ENCODE measurements around the gene UNC5B. TPM values are rescaled to one million over a fixed set of nuclear protein-coding genes. Genes with fewer than 3 reads are reported as not detected.

Gene UNC5B
- total RNA-seq, 4 donors from 2014 or later = 3.3 to 7.0 (median 5.9) TPM

- no peaks in the 10 kb centered on the region for H3K27me3 ChIP-seq
- 84 to 91% methylated on average over 17 of the region's 17 CpGs for WGBS, 2 donors
- TF ChIP-seq, protein P1, sequence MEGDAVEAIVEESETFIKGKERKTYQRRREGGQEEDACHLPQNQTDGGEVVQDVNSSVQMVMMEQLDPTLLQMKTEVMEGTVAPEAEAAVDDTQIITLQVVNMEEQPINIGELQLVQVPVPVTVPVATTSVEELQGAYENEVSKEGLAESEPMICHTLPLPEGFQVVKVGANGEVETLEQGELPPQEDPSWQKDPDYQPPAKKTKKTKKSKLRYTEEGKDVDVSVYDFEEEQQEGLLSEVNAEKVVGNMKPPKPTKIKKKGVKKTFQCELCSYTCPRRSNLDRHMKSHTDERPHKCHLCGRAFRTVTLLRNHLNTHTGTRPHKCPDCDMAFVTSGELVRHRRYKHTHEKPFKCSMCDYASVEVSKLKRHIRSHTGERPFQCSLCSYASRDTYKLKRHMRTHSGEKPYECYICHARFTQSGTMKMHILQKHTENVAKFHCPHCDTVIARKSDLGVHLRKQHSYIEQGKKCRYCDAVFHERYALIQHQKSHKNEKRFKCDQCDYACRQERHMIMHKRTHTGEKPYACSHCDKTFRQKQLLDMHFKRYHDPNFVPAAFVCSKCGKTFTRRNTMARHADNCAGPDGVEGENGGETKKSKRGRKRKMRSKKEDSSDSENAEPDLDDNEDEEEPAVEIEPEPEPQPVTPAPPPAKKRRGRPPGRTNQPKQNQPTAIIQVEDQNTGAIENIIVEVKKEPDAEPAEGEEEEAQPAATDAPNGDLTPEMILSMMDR (IDR thresholded peaks at IDR 0.05) = no peak
- no peak for TF ChIP-seq POLR2A (IDR thresholded peaks at IDR 0.05)
- TF ChIP-seq EP300 (IDR thresholded peaks at IDR 0.05) = no peak
- H3K4me1 ChIP-seq = no peaks in the 10 kb centered on the region
- no peak for DNase-seq (ENCODE audit: low spot score in 2 of 2)
- H3K27ac ChIP-seq = no peak overlapping the region
- H3K4me3 ChIP-seq = no peak overlapping the region
- peaks cover 0 to 3% (median 0%) of the 10 kb centered on the region in 3 donors for H3K36me3 ChIP-seq
- no peaks in the 10 kb centered on the region for H3K9me3 ChIP-seq
Measured at GRCh38 chr10:71286521-71287294, 74.3 kb downstream of the UNC5B start.

- H3K4me1 ChIP-seq = no peaks in the 10 kb centered on the region
- no peak overlapping the region for H3K27ac ChIP-seq
- no peaks in the 10 kb centered on the region for H3K9me3 ChIP-seq
- H3K27me3 ChIP-seq = no peaks in the 10 kb centered on the region
- no peak for TF ChIP-seq POLR2A (IDR thresholded peaks at IDR 0.05)
- DNase-seq (ENCODE audit: low spot score in 2 of 2) = no peak
- peaks cover 0 to 3% (median 0%) of the 10 kb centered on the region in 3 donors for H3K36me3 ChIP-seq
- 84 to 86% methylated on average over 12 to 14 of the region's 14 CpGs for WGBS, 2 donors
- H3K4me3 ChIP-seq = no peak overlapping the region
Measured at GRCh38 chr10:71287456-71287855, 75.1 kb downstream of the UNC5B start.

GRCh38 chr10:71288461-71288860, 76.1 kb downstream of the UNC5B start:
- H3K36me3 ChIP-seq = peaks cover 0 to 3% (median 0%) of the 10 kb centered on the region in 3 donors
- no peak overlapping the region for H3K4me3 ChIP-seq
- WGBS, 2 donors = 84 to 88% methylated on average over 13 to 15 of the region's 15 CpGs
- DNase-seq (ENCODE audit: low spot score in 2 of 2) = no peak
- TF ChIP-seq, protein P1 (IDR thresholded peaks at IDR 0.05) = no peak
- TF ChIP-seq POLR2A (IDR thresholded peaks at IDR 0.05) (no peak), EP300 (IDR thresholded peaks at IDR 0.05) (no peak)
- H3K4me1 ChIP-seq = peaks cover 0 to 6% (median 0%) of the 10 kb centered on the region in 4 donors
- H3K27me3 ChIP-seq = no peaks in the 10 kb centered on the region
- H3K27ac ChIP-seq = no peak overlapping the region
- no peaks in the 10 kb centered on the region for H3K9me3 ChIP-seq

- WGBS, 2 donors = 81% methylated on average over 12 of the region's 12 CpGs
- H3K27ac ChIP-seq = no peak overlapping the region
- TF ChIP-seq POLR2A (IDR thresholded peaks at IDR 0.05) (no peak), EP300 (IDR thresholded peaks at IDR 0.05) (no peak)
- TF ChIP-seq, protein P1 (IDR thresholded peaks at IDR 0.05) = no peak
- H3K27me3 ChIP-seq = no peaks in the 10 kb centered on the region
- H3K36me3 ChIP-seq = peaks cover 0 to 8% (median 0%) of the 10 kb centered on the region in 3 donors
- peaks cover 0 to 16% (median 0%) of the 10 kb centered on the region in 4 donors for H3K4me1 ChIP-seq
- DNase-seq (ENCODE audit: low spot score in 2 of 2) = no peak
- no peak overlapping the region for H3K4me3 ChIP-seq
- no peaks in the 10 kb centered on the region for H3K9me3 ChIP-seq
Measured at GRCh38 chr10:71289421-71290130, 77.2 kb downstream of the UNC5B start.

DNA sequence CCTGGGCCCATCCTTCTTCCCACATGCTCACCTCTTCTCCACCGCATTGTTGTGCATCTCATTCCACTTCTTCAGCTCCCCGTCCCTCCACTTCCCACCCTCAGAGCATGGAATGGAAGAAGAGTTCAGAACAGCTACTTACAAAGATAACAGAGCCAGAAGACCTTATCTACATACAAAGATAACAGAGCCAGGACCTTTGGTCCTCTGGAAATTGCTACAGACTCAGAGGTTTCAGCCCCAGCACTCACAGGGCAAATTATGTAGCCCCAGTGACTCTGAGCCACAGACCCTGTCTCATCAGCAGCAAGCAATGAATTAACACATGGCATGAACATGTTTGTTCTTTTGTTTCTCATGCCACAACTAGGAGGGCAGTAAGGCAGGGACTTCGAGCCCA, 78.0 kb downstream of the UNC5B start:
- TF ChIP-seq, protein P1 (IDR thresholded peaks at IDR 0.05) = no peak
- no peak for TF ChIP-seq EP300 (IDR thresholded peaks at IDR 0.05)
- no peak for TF ChIP-seq POLR2A (IDR thresholded peaks at IDR 0.05)
- no peak for DNase-seq (ENCODE audit: low spot score in 2 of 2)
- H3K9me3 ChIP-seq = no peaks in the 10 kb centered on the region
- H3K36me3 ChIP-seq = peaks cover 0 to 8% (median 0%) of the 10 kb centered on the region in 3 donors
- 65 to 93% methylated on average over 3 of the region's 3 CpGs for WGBS, 2 donors
- H3K27me3 ChIP-seq = no peaks in the 10 kb centered on the region
- H3K4me1 ChIP-seq = peaks cover 0 to 16% (median 0%) of the 10 kb centered on the region in 4 donors
- H3K4me3 ChIP-seq = no peak overlapping the region
- H3K27ac ChIP-seq = no peak overlapping the region

Measured in tibial nerve (tissue), 4 donors.